B cell (primary cell): ENCODE results near the gene TAF12. TPM values are rescaled to one million over a fixed set of nuclear protein-coding genes. Genes with fewer than 3 reads are reported as not detected.

Experiments used
- ATAC-seq: fragments of 200-7000 bp; cut with Tn5 transposase; one replicate; pipeline ENCODE4 v1.10.0; 2021; ENCODE audit warnings: low read depth, mild to moderate bottlenecking, moderate number of reproducible peaks, moderate library complexity
- CTCF ChIA-PET: fragments of 350-600 bp; sonication (Branson Sonifier 250); formaldehyde crosslinking; loops from one replicate; lab custom pipeline; 2021; ENCODE audit warnings: antibody characterized with exemption, inconsistent platforms; lab: Charles Lee
- POLR2A ChIA-PET: fragments of 350-600 bp; sonication (Branson Sonifier 250); formaldehyde crosslinking; loops from one replicate; lab custom pipeline; 2021; ENCODE audit warnings: antibody characterized with exemption; lab: Charles Lee
- DNase-seq: peaks from one replicate; pipeline ENCODE4 v3.0.0; 2013
- H2AFZ ChIP-seq: 2 replicates; pipeline ENCODE4 v1.6.1; 2012; ENCODE audit warnings: mild to moderate bottlenecking, low read depth, low read length; ENCODE audit not compliant: insufficient read depth, poor library complexity, severe bottlenecking
- H3K27ac ChIP-seq, 2 donors: 1 replicate in 1 of 2; 2 replicates in 1 of 2; pipeline ENCODE4 v1.5.1; 2012 to 2013; ENCODE audit warnings: low read length in 2 of 2, mild to moderate bottlenecking in 2 of 2, moderate library complexity in 1 of 2
- H3K27me3 ChIP-seq, 4 experiments: fragments of 200-600 bp in 1 of 4; sonication (generic) in 1 of 4; replicated peaks in 1 of 4; 1 replicate in 2 of 4; 2 replicates in 2 of 4; pipeline versions ENCODE4 v1.6.1 to v1.7.0; 2013 to 2016; ENCODE audit warnings: low read length in 3 of 4, mild to moderate bottlenecking in 2 of 4, mixed read lengths in 1 of 4, moderate library complexity in 1 of 4; ENCODE audit not compliant: insufficient read depth in 4 of 4, control insufficient read depth in 3 of 4; ENCODE audit errors: control extremely low read depth in 1 of 4
- H3K36me3 ChIP-seq, 2 experiments: replicated peaks in 1 of 2; 1 replicate in 1 of 2; 2 replicates in 1 of 2; pipeline versions ENCODE4 v1.6.1 to v1.7.1; 2013; ENCODE audit warnings: low read length in 1 of 2; ENCODE audit not compliant: insufficient read depth in 2 of 2, control insufficient read depth in 1 of 2; ENCODE audit errors: control extremely low read depth in 1 of 2, extremely low read depth in 1 of 2
- H3K4me1 ChIP-seq, 2 donors: fragments of 200-600 bp in 1 of 2; sonication (generic) in 1 of 2; 1 replicate in 1 of 2; 2 replicates in 1 of 2; pipeline versions ENCODE4 v1.5.1 to v1.6.1; 2013 to 2017; ENCODE audit warnings: low read length in 2 of 2; ENCODE audit not compliant: control insufficient read depth in 2 of 2, insufficient read depth in 2 of 2
- H3K4me2 ChIP-seq: replicated peaks from 2 replicates; pipeline ENCODE3; 2012; ENCODE audit warnings: mild to moderate bottlenecking, low read depth, low read length; ENCODE audit not compliant: poor library complexity, severe bottlenecking
- H3K4me3 ChIP-seq, 5 experiments: fragments of 200-600 bp in 1 of 5; sonication (generic) in 1 of 5; 1 replicate in 3 of 5; 2 replicates in 2 of 5; pipeline versions ENCODE4 v1.5.1 to v1.7.0; 2011 to 2016; ENCODE audit warnings: low read length in 4 of 5, mild to moderate bottlenecking in 4 of 5, low read depth in 2 of 5, control low read depth in 1 of 5, moderate library complexity in 1 of 5; ENCODE audit not compliant: insufficient read depth in 1 of 5; ENCODE audit errors: control extremely low read depth in 1 of 5, extremely low read depth in 1 of 5
- H3K79me2 ChIP-seq: fragments of 200-600 bp; sonication (generic); one replicate; pipeline ENCODE4 v1.6.0; 2016; ENCODE audit warnings: low read length; ENCODE audit not compliant: control insufficient read depth, insufficient read depth
- H3K9ac ChIP-seq: fragments of 200-600 bp; sonication (generic); 2 replicates; pipeline ENCODE4 v1.6.1; 2017; ENCODE audit warnings: mild to moderate bottlenecking, low read length, moderate library complexity
- H3K9me3 ChIP-seq, 3 donors: one replicate each; pipeline versions ENCODE4 v1.6.1 to v1.7.1; 2013; ENCODE audit warnings: low read length in 2 of 3; ENCODE audit not compliant: control insufficient read depth in 2 of 3, insufficient read depth in 1 of 3; ENCODE audit errors: control extremely low read depth in 1 of 3
- H4K20me1 ChIP-seq: 2 replicates; pipeline ENCODE4 v1.6.0; 2012; ENCODE audit warnings: mild to moderate bottlenecking, low read length; ENCODE audit not compliant: insufficient read depth, control insufficient read depth, poor library complexity, severe bottlenecking
- H3K27ac Mint-ChIP-seq: one replicate; pipeline ENCODE4 v1.8.0; 2021; ENCODE audit warnings: mixed read lengths
- H3K27me3 Mint-ChIP-seq: one replicate; pipeline ENCODE4 v1.8.0; 2021; ENCODE audit warnings: mixed read lengths
- H3K4me1 Mint-ChIP-seq: one replicate; pipeline ENCODE4 v1.8.0; 2021; ENCODE audit warnings: mixed read lengths
- H3K4me3 Mint-ChIP-seq: one replicate; pipeline ENCODE4 v1.8.0; 2021; ENCODE audit warnings: mixed read lengths
- H3K9me3 Mint-ChIP-seq: one replicate; pipeline ENCODE4 v1.8.0; 2022; ENCODE audit warnings: mixed read lengths; ENCODE audit not compliant: insufficient read depth
- EZH2 ChIP-seq: IDR thresholded peaks from 2 replicates; pipeline ENCODE4 v1.6.1; 2012; ENCODE audit warnings: borderline replicate concordance, low read depth, mild to moderate bottlenecking, moderate library complexity, low read length; ENCODE audit not compliant: insufficient read depth, poor library complexity, severe bottlenecking
- WGBS: methylation state at CpG from one replicate; pipeline ENCODE4 v1.1.5; 2013; ENCODE audit warnings: missing lambda C conversion rate; ENCODE audit not compliant: insufficient coverage; 5-methylcytosine and 5-hydroxymethylcytosine counted together
- intact Hi-C: fragments of 100-400 bp; cut with micrococcal nuclease; formaldehyde crosslinking; loops from one replicate; pipeline ENCODE4 v1.10.0; 2022
- polyA plus RNA-seq: library from polyadenylated mRNA; depleted of rRNA; stranded (reverse); fragments of >200 nt; gene quantifications from 2 replicates; pipeline ENCODE4 v1.2.3, GENCODE V29; 2012
- total RNA-seq, 2 donors: library from RNA; stranded (reverse); fragments of 120-200 nt in 1 of 2; gene quantifications; 1 replicate in 1 of 2; 2 replicates in 1 of 2; pipeline versions ENCODE4 v1.2.3 to v1.2.4, GENCODE V29; 2013 to 2022
- TF ChIP-seq, protein P1 (sequence below): fragments of 200-600 bp; IDR thresholded peaks from one replicate; pipeline ENCODE4 v1.8.0; 2022; ENCODE audit warnings: antibody characterized with exemption, mild to moderate bottlenecking

TAF12 gene
- total and polyA plus RNA-seq, 2 donors (not counting 1 experiment from before 2014, with no cell fraction given), result 15.8 to 19.1 TPM

DNA sequence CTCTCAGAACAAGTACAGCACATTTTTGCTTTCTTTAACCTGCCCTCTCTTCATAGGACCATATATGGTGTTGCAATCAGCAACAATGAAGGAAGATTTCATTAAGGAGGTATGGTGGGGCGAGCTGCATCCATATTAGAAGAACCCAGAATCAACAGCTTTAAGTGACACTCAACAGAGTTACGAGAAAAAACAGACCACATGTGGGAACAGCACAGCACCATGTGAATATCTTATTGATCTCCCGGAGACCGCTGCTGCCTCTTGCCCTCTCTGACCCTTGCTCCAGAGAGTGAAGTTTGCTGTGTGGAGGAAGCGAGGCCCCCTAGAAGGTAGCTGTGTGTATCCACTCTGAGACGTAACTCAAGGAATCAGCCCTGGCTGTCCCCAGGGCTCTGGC is 37.9 kb downstream of the TAF12 start:
- Histone ChIP-seq H3K27me3 (no peaks in the 10 kb centered on the region), H3K9me3 (no peaks in the 10 kb centered on the region), H3K9ac (no peak overlapping the region), H2AFZ (no peak overlapping the region), H4K20me1 (no peaks in the 10 kb centered on the region), H3K36me3 (peaks cover 6 to 45% of the 10 kb centered on the region in 2 experiments), H3K4me1 (no peaks in the 10 kb centered on the region), H3K4me2 (no peak overlapping the region), H3K27ac (no peak overlapping the region), H3K79me2 (no peaks in the 10 kb centered on the region), H3K4me3 (no peak overlapping the region)
- no peaks in the 10 kb centered on the region for H3K4me1 Mint-ChIP-seq
- ChIA-PET POLR2A (interaction anchor here (0.9 kb wide), 1 partner anchor 38 kb away, joined by 3 read pairs; the partner anchor contains the start of gene TAF12), CTCF (interaction anchor here (1.6 to 5.1 kb wide), 4 partner anchors 88 to 356 kb away, joined by 5 to 49 read pairs (median 37); no protein-coding TSS in a partner anchor)
- ATAC-seq, result no peak
- no peak overlapping the region for H3K27ac Mint-ChIP-seq
- no peak overlapping the region for H3K4me3 Mint-ChIP-seq
- no peak for TF ChIP-seq EZH2
- TF ChIP-seq, protein P1, sequence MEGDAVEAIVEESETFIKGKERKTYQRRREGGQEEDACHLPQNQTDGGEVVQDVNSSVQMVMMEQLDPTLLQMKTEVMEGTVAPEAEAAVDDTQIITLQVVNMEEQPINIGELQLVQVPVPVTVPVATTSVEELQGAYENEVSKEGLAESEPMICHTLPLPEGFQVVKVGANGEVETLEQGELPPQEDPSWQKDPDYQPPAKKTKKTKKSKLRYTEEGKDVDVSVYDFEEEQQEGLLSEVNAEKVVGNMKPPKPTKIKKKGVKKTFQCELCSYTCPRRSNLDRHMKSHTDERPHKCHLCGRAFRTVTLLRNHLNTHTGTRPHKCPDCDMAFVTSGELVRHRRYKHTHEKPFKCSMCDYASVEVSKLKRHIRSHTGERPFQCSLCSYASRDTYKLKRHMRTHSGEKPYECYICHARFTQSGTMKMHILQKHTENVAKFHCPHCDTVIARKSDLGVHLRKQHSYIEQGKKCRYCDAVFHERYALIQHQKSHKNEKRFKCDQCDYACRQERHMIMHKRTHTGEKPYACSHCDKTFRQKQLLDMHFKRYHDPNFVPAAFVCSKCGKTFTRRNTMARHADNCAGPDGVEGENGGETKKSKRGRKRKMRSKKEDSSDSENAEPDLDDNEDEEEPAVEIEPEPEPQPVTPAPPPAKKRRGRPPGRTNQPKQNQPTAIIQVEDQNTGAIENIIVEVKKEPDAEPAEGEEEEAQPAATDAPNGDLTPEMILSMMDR, result no peak
- no peaks in the 10 kb centered on the region for H3K27me3 Mint-ChIP-seq
- WGBS, result 93% methylated on average over 4 of the region's 6 CpGs
- no peaks in the 10 kb centered on the region for H3K9me3 Mint-ChIP-seq
- intact Hi-C loops, result no loop called here
- no peak for DNase-seq

- Histone ChIP-seq H3K9me3 (no peaks in the 10 kb centered on the region), H3K79me2 (no peaks in the 10 kb centered on the region), H3K4me3 (no peak overlapping the region), H3K36me3 (peaks cover 6 to 40% of the 10 kb centered on the region in 2 experiments), H4K20me1 (no peaks in the 10 kb centered on the region), H3K4me2 (no peak overlapping the region), H3K27ac (no peak overlapping the region), H3K4me1 (no peaks in the 10 kb centered on the region), H3K27me3 (no peaks in the 10 kb centered on the region), H3K9ac (no peak overlapping the region), H2AFZ (no peak overlapping the region)
- TF ChIP-seq EZH2, result no peak
- TF ChIP-seq, protein P1, result no peak
- POLR2A ChIA-PET, result no interaction called here
- H3K27ac Mint-ChIP-seq, result no peak overlapping the region
- no peaks in the 10 kb centered on the region for H3K27me3 Mint-ChIP-seq
- CTCF ChIA-PET, result interaction anchor here (1.6 to 5.1 kb wide), 5 partner anchors 25 to 356 kb away, joined by 5 to 49 read pairs (median 25); no protein-coding TSS in a partner anchor
- no peaks in the 10 kb centered on the region for H3K4me1 Mint-ChIP-seq
- 99% methylated on average over 4 of the region's 5 CpGs for WGBS
- intact Hi-C loops, result no loop called here
- no peak for ATAC-seq
- H3K9me3 Mint-ChIP-seq, result no peaks in the 10 kb centered on the region
- H3K4me3 Mint-ChIP-seq, result no peak overlapping the region
- DNase-seq, result no peak
Measured at GRCh38 chr1:28604411-28604810, 38.5 kb downstream of the TAF12 start.
